Astrocyte (in vitro differentiated cells and primary cell): Measurements from ENCODE around the gene SPDEF. TPM values are rescaled to one million over a fixed set of nuclear protein-coding genes. Genes with fewer than 3 reads are reported as not detected.
A peak's percentile ranks its signal among the peaks of the same experiment; 100 is the strongest.

Experiments
- DNase-seq: peaks from one replicate; pipeline ENCODE4 v3.0.0-alpha.2; 2010; ENCODE audit warnings: low read depth
- FAIRE-seq: peaks from 2 replicates; lab custom pipeline; 2011; peaks lifted over from hg19 to GRCh38; lab: Jason Lieb, UNC
- H2AFZ ChIP-seq: 2 replicates; pipeline ENCODE4 v1.6.0; 2012; ENCODE audit warnings: low read depth, low read length, inconsistent platforms
- H3K27ac ChIP-seq: 2 replicates; pipeline ENCODE4 v1.5.1; 2011; ENCODE audit warnings: low read depth, low read length, inconsistent platforms
- H3K27me3 ChIP-seq: 2 replicates; pipeline ENCODE4 v1.6.0; 2011; ENCODE audit warnings: low read length, inconsistent platforms; ENCODE audit not compliant: insufficient read depth
- H3K36me3 ChIP-seq: 2 replicates; pipeline ENCODE4 v1.5.1; 2011; ENCODE audit warnings: low read length, inconsistent platforms; ENCODE audit not compliant: insufficient read depth
- H3K4me1 ChIP-seq: 2 replicates; pipeline ENCODE4 v1.5.1; 2011; ENCODE audit warnings: low read length, inconsistent platforms; ENCODE audit not compliant: insufficient read depth
- H3K4me2 ChIP-seq: 2 replicates; pipeline ENCODE4 v1.6.0; 2012; ENCODE audit warnings: low read length, inconsistent platforms
- H3K4me3 ChIP-seq: 2 replicates; pipeline ENCODE4 v1.5.1; 2011; ENCODE audit warnings: low read depth, mild to moderate bottlenecking, low read length, inconsistent platforms; ENCODE audit not compliant: insufficient read depth
- H3K79me2 ChIP-seq: 2 replicates; pipeline ENCODE4 v1.6.0; 2012; ENCODE audit warnings: mild to moderate bottlenecking, low read length, inconsistent platforms; ENCODE audit not compliant: insufficient read depth
- H3K9ac ChIP-seq: 2 replicates; pipeline ENCODE4 v1.6.0; 2012; ENCODE audit warnings: mild to moderate bottlenecking, low read length, inconsistent platforms
- H3K9me3 ChIP-seq: 2 replicates; pipeline ENCODE4 v1.5.1; 2012; ENCODE audit warnings: low read depth, mild to moderate bottlenecking, low read length, inconsistent platforms; ENCODE audit not compliant: insufficient read depth
- H4K20me1 ChIP-seq: 2 replicates; pipeline ENCODE4 v1.6.0; 2012; ENCODE audit warnings: low read length, inconsistent platforms; ENCODE audit not compliant: insufficient read depth
- H3K27ac Mint-ChIP-seq: one replicate; pipeline ENCODE4 v1.8.0; 2021; ENCODE audit warnings: mild to moderate bottlenecking, mixed read lengths; ENCODE audit not compliant: unreplicated experiment
- H3K27me3 Mint-ChIP-seq: one replicate; pipeline ENCODE4 v1.8.0; 2021; ENCODE audit warnings: low read depth, mixed read lengths; ENCODE audit not compliant: unreplicated experiment
- H3K36me3 Mint-ChIP-seq: one replicate; pipeline ENCODE4 v1.8.0; 2021; ENCODE audit warnings: low read depth, mixed read lengths; ENCODE audit not compliant: unreplicated experiment
- H3K4me1 Mint-ChIP-seq: one replicate; pipeline ENCODE4 v1.8.0; 2021; ENCODE audit warnings: low read depth, mixed read lengths; ENCODE audit not compliant: unreplicated experiment
- H3K4me3 Mint-ChIP-seq: one replicate; pipeline ENCODE4 v1.8.0; 2021; ENCODE audit warnings: mild to moderate bottlenecking, moderate library complexity, mixed read lengths; ENCODE audit not compliant: unreplicated experiment
- H3K9me3 Mint-ChIP-seq: one replicate; pipeline ENCODE4 v1.8.0; 2021; ENCODE audit warnings: mild to moderate bottlenecking, mixed read lengths; ENCODE audit not compliant: unreplicated experiment
- EZH2 ChIP-seq: IDR thresholded peaks from 2 replicates; pipeline ENCODE4 v1.6.1; 2012; ENCODE audit warnings: mild to moderate bottlenecking, low read length, inconsistent platforms; ENCODE audit not compliant: insufficient read depth
- total RNA-seq: library from RNA; stranded (reverse); gene quantifications from 2 replicates; pipeline ENCODE4 v1.2.1, GENCODE V29; 2021
- TF ChIP-seq, protein P1 (sequence below): IDR thresholded peaks from 2 replicates; pipeline ENCODE4 v1.5.1; 2011; ENCODE audit warnings: low read depth, mild to moderate bottlenecking, inconsistent platforms, low read length, moderate library complexity; ENCODE audit not compliant: insufficient read depth

Gene SPDEF
- total RNA-seq, 1 donor from 2014 or later: 0.16 TPM

DNA sequence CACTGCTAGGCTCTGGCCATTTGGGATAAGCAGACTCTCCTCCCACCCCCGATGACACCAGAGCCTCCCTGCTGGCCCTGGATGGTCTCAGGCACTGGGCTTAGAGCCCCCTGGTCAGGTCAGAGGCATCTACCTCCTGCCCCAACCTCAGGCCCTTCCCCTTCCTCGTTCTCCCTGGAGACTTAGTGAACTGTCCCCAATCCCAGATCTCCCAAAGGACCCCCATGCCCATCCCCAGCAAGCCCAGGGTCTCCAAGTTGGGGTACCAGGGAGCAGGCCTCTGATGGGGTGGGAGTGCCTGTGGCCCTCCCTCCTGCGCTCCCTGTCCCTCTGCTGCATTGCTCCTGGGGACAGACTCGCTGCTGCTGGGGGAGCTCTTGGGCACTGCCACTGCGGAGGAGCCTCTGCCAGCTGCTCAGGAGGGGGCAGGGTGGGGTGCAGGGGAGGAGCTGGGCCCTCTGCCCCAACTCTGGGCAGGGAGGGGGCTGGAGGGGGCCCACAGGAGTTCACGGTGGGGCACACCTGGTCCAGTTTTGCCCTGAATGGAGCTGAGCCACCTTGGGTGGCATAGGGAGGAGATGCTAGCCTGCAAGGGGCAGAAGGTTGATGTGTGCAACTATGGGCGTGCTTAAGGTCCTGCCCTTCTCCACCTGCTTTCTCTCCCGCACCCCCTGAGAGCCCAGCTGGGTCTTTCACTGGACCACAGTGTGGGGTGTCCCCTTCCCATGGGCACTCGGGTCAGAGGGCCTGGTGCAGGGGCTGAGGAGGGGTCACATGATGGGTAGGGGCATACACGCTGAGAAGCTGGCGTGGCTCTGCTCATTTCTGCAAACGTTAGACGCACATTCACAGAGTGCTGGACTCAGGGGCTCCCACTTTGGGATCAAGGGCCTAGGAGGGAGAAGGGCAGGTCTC, 40.4 kb downstream of the SPDEF start:
- Histone ChIP-seq H3K4me2 (no peak overlapping the region), H2AFZ (no peak overlapping the region), H3K27ac (no peak overlapping the region), H4K20me1 (no peaks in the 10 kb centered on the region), H3K27me3 (peaks cover 7% of the 10 kb centered on the region), H3K79me2 (no peaks in the 10 kb centered on the region), H3K9ac (no peak overlapping the region), H3K4me1 (peaks cover 5% of the 10 kb centered on the region), H3K36me3 (no peaks in the 10 kb centered on the region), H3K4me3 (no peak overlapping the region), H3K9me3 (no peaks in the 10 kb centered on the region)
- Mint-ChIP-seq H3K4me3 (no peak overlapping the region), H3K9me3 (peaks cover 3% of the 10 kb centered on the region), H3K36me3 (no peaks in the 10 kb centered on the region), H3K4me1 (no peaks in the 10 kb centered on the region), H3K27me3 (peaks cover 46% of the 10 kb centered on the region), H3K27ac (no peak overlapping the region)
- TF ChIP-seq, protein P1, sequence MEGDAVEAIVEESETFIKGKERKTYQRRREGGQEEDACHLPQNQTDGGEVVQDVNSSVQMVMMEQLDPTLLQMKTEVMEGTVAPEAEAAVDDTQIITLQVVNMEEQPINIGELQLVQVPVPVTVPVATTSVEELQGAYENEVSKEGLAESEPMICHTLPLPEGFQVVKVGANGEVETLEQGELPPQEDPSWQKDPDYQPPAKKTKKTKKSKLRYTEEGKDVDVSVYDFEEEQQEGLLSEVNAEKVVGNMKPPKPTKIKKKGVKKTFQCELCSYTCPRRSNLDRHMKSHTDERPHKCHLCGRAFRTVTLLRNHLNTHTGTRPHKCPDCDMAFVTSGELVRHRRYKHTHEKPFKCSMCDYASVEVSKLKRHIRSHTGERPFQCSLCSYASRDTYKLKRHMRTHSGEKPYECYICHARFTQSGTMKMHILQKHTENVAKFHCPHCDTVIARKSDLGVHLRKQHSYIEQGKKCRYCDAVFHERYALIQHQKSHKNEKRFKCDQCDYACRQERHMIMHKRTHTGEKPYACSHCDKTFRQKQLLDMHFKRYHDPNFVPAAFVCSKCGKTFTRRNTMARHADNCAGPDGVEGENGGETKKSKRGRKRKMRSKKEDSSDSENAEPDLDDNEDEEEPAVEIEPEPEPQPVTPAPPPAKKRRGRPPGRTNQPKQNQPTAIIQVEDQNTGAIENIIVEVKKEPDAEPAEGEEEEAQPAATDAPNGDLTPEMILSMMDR: no peak
- no peak for TF ChIP-seq EZH2
- no peak for DNase-seq
- no peak for FAIRE-seq

DNA sequence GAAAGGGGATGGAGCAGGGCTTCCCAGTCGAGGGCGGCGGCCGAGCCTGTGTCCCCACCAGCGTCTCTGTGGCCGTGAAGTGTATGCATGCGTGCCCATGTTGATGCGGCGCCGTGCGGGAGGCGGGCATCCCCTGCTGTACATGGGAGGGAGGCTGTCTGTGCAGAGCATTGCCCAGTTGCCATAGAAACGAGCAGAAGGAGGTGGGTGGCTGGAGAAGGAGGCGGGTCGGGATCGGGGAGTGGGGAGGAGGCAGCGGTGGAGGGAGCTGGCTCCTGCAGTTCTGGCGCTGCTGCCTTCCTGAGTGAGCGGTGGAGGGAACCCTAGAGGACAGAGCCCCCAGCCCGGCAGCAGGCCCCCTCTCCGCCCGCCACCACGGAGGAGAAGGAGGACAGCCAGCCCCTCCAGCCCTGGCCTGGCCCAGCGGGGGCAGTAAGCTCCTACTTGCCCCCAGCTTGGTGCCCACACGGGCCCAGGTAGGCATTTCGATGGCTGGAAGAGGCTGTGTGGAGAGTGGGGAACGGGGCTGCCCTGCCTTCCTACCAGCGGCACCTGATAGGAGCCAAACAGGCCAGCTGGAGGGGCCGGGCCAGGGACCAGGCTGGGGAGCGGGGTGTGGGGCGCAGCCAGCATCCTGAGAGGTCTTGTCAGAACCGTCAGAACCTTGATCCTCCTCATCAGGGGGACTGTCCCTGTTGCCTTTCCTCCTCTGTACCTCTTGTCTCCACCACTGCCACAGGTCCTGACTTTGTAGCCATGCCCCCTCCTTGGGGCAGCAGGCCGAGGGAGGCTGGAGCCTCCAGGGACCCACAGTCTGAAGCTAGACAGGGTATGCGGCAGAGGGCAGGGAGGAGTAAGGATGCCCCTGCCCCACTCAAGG, 41.3 kb downstream of the SPDEF start:
- peak overlapping the region; percentile 59 for H3K4me2 ChIP-seq
- H3K9me3 ChIP-seq: no peaks in the 10 kb centered on the region
- H3K4me1 ChIP-seq: peaks cover 5% of the 10 kb centered on the region
- peak overlapping the region; percentile 47 for H2AFZ ChIP-seq
- Mint-ChIP-seq H3K27me3 (peaks cover 44% of the 10 kb centered on the region), H3K27ac (no peak overlapping the region), H3K9me3 (peaks cover 3% of the 10 kb centered on the region), H3K4me1 (no peaks in the 10 kb centered on the region), H3K36me3 (no peaks in the 10 kb centered on the region), H3K4me3 (peak overlapping the region; percentile 45)
- H3K27ac ChIP-seq: no peak overlapping the region
- FAIRE-seq (no peak), DNase-seq (peak; percentile 50)
- no peaks in the 10 kb centered on the region for H4K20me1 ChIP-seq
- TF ChIP-seq EZH2: no peak
- TF ChIP-seq, protein P1: no peak
- H3K4me3 ChIP-seq: no peak overlapping the region
- no peaks in the 10 kb centered on the region for H3K79me2 ChIP-seq
- no peak overlapping the region for H3K9ac ChIP-seq
- H3K27me3 ChIP-seq: peaks cover 7% of the 10 kb centered on the region
- no peaks in the 10 kb centered on the region for H3K36me3 ChIP-seq
